IgD-negative memory B cell (primary cell): ENCODE results near the gene RPLP2. TPM values are rescaled to one million over a fixed set of nuclear protein-coding genes. Genes with fewer than 3 reads are reported as not detected.

Experiments used
- H3K27ac Mint-ChIP-seq, 3 donors: one replicate each; pipeline ENCODE4 v1.8.0; 2020 to 2022; ENCODE audit warnings: mild to moderate bottlenecking in 3 of 3, mixed read lengths in 3 of 3, moderate library complexity in 1 of 3
- H3K27me3 Mint-ChIP-seq: one replicate; pipeline ENCODE4 v1.8.0; 2021; ENCODE audit warnings: mixed read lengths
- H3K36me3 Mint-ChIP-seq: one replicate; pipeline ENCODE4 v1.8.0; 2020; ENCODE audit warnings: mild to moderate bottlenecking, mixed read lengths
- H3K4me1 Mint-ChIP-seq, 3 donors: one replicate each; pipeline ENCODE4 v1.8.0; 2020 to 2022; ENCODE audit warnings: mixed read lengths in 3 of 3, mild to moderate bottlenecking in 1 of 3
- H3K4me3 Mint-ChIP-seq, 4 donors: one replicate each; pipeline ENCODE4 v1.8.0; 2020 to 2022; ENCODE audit warnings: mild to moderate bottlenecking in 4 of 4, mixed read lengths in 4 of 4, moderate library complexity in 3 of 4
- H3K9me3 Mint-ChIP-seq, 3 donors: one replicate each; pipeline ENCODE4 v1.8.0; 2020 to 2021; ENCODE audit warnings: mixed read lengths in 3 of 3, mild to moderate bottlenecking in 1 of 3
- polyA plus RNA-seq: library from polyadenylated mRNA; unstranded; fragments of 300-500 nt; fragmentation: Illumina TruSeq; gene quantifications from one replicate; pipeline ENCODE4 v1.2.3, GENCODE V29; 2021

Gene RPLP2
- polyA plus RNA-seq, 1 donor from 2014 or later: 4,588 TPM

- H3K36me3 Mint-ChIP-seq: no peaks in the 10 kb centered on the region
- H3K4me1 Mint-ChIP-seq: peaks cover 0 to 4% (median 2%) of the 10 kb centered on the region in 3 donors
- H3K9me3 Mint-ChIP-seq: no peaks in the 10 kb centered on the region
- H3K4me3 Mint-ChIP-seq: no peak overlapping the region
- H3K27ac Mint-ChIP-seq: peak overlapping the region in 1 of 3 donors; percentile 67
- H3K27me3 Mint-ChIP-seq: no peaks in the 10 kb centered on the region
Measured at GRCh38 chr11:858053-858761, 48.4 kb downstream of the RPLP2 start.

- Mint-ChIP-seq H3K4me1 (peaks cover 0 to 4% (median 2%) of the 10 kb centered on the region in 3 donors), H3K4me3 (no peak overlapping the region), H3K9me3 (no peaks in the 10 kb centered on the region), H3K36me3 (no peaks in the 10 kb centered on the region), H3K27me3 (no peaks in the 10 kb centered on the region), H3K27ac (peak overlapping the region in 1 of 3 donors; percentile 67)
Measured at GRCh38 chr11:858762-859339, 49.1 kb downstream of the RPLP2 start.

- Mint-ChIP-seq H3K36me3 (no peaks in the 10 kb centered on the region), H3K27ac (no peak overlapping the region), H3K4me1 (peaks cover 0 to 4% (median 2%) of the 10 kb centered on the region in 3 donors), H3K4me3 (no peak overlapping the region), H3K27me3 (no peaks in the 10 kb centered on the region), H3K9me3 (no peaks in the 10 kb centered on the region)
Measured at GRCh38 chr11:859394-860131, 49.8 kb downstream of the RPLP2 start.

GRCh38 chr11:860234-861104 is 50.7 kb downstream of the RPLP2 start:
- Mint-ChIP-seq H3K4me1 (peaks cover 0 to 4% (median 2%) of the 10 kb centered on the region in 3 donors), H3K27me3 (no peaks in the 10 kb centered on the region), H3K4me3 (no peak overlapping the region), H3K27ac (no peak overlapping the region), H3K36me3 (no peaks in the 10 kb centered on the region), H3K9me3 (no peaks in the 10 kb centered on the region)

- no peaks in the 10 kb centered on the region for H3K36me3 Mint-ChIP-seq
- H3K27ac Mint-ChIP-seq: no peak overlapping the region
Measured at GRCh38 chr11:861105-861479, 51.3 kb downstream of the RPLP2 start.

GRCh38 chr11:862081-862661 is 52.4 kb downstream of the RPLP2 start:
- Mint-ChIP-seq H3K4me1 (peaks cover 0 to under 1% (median 0%) of the 10 kb centered on the region in 3 donors), H3K36me3 (no peaks in the 10 kb centered on the region), H3K9me3 (no peaks in the 10 kb centered on the region), H3K27ac (no peak overlapping the region), H3K4me3 (no peak overlapping the region), H3K27me3 (no peaks in the 10 kb centered on the region)

More at GRCh38 chr11:861105-861479, 51.3 kb downstream of the RPLP2 start:
- H3K4me1 Mint-ChIP-seq: peaks cover 0 to 4% (median 2%) of the 10 kb centered on the region in 3 donors
- H3K27me3 Mint-ChIP-seq: no peaks in the 10 kb centered on the region
- H3K4me3 Mint-ChIP-seq: no peak overlapping the region
- no peaks in the 10 kb centered on the region for H3K9me3 Mint-ChIP-seq

Other genes with a start within 250 kb of the RPLP2 start
- gene LMNTD2, start 249.2 kb upstream of the RPLP2 start, polyA plus RNA-seq: 3.8 TPM
- gene RASSF7, start 249.0 kb upstream of the RPLP2 start, polyA plus RNA-seq: 42.0 TPM
- gene PHRF1, start 233.5 kb upstream of the RPLP2 start, polyA plus RNA-seq: 15.4 TPM
- 103 TPM for gene IRF7, start 194.0 kb upstream of the RPLP2 start, polyA plus RNA-seq
- gene CDHR5, start 185.0 kb upstream of the RPLP2 start, polyA plus RNA-seq: not detected
- gene SCT, start 182.8 kb upstream of the RPLP2 start, polyA plus RNA-seq: not detected
- not detected for gene DRD4, start 172.7 kb upstream of the RPLP2 start, polyA plus RNA-seq
- 25.6 TPM for gene DEAF1, start 114.7 kb upstream of the RPLP2 start, polyA plus RNA-seq
- gene TMEM80, start 114.2 kb upstream of the RPLP2 start, polyA plus RNA-seq: 35.6 TPM
- gene EPS8L2, start 103.7 kb upstream of the RPLP2 start, polyA plus RNA-seq: 17.3 TPM
- gene TALDO1, start 62.5 kb upstream of the RPLP2 start, polyA plus RNA-seq: 246 TPM
- 30.7 TPM for gene GATD1, start 32.5 kb upstream of the RPLP2 start, polyA plus RNA-seq
- 0.99 TPM for gene CEND1, start 19.9 kb upstream of the RPLP2 start, polyA plus RNA-seq
- gene SLC25A22, start 11.7 kb upstream of the RPLP2 start, polyA plus RNA-seq: 9.5 TPM
- gene PIDD1, start 4.7 kb upstream of the RPLP2 start, polyA plus RNA-seq: 6.4 TPM
- 51.1 TPM for gene PNPLA2, start 8.9 kb downstream of the RPLP2 start, polyA plus RNA-seq
- 20.0 TPM for gene CRACR2B, start 18.0 kb downstream of the RPLP2 start, polyA plus RNA-seq
- gene CD151, start 23.0 kb downstream of the RPLP2 start, polyA plus RNA-seq: 13.8 TPM
- 96.7 TPM for gene POLR2L, start 32.6 kb downstream of the RPLP2 start, polyA plus RNA-seq
- 2.1 TPM for gene TSPAN4, start 32.9 kb downstream of the RPLP2 start, polyA plus RNA-seq
- 47.5 TPM for gene CHID1, start 100.8 kb downstream of the RPLP2 start, polyA plus RNA-seq
- 7.1 TPM for gene AP2A2, start 115.9 kb downstream of the RPLP2 start, polyA plus RNA-seq
- gene MUC6, start 226.8 kb downstream of the RPLP2 start, polyA plus RNA-seq: not detected